Posterior cingulate gyrus (tissue), 11 donors: ENCODE data around the gene ALOX5AP.

Experiments
- DNase-seq, 10 donors: peaks; one replicate each; pipeline versions ENCODE4 v3.0.0 to v3.0.0-alpha.2; 2020 to 2021; ENCODE audit warnings: mixed read lengths in 3 of 10
- intact Hi-C: fragments of 100-400 bp; cut with DNase I; formaldehyde crosslinking; loops from one replicate; pipeline ENCODE4 v1.15.1; 2023

The ALOX5AP gene

DNA sequence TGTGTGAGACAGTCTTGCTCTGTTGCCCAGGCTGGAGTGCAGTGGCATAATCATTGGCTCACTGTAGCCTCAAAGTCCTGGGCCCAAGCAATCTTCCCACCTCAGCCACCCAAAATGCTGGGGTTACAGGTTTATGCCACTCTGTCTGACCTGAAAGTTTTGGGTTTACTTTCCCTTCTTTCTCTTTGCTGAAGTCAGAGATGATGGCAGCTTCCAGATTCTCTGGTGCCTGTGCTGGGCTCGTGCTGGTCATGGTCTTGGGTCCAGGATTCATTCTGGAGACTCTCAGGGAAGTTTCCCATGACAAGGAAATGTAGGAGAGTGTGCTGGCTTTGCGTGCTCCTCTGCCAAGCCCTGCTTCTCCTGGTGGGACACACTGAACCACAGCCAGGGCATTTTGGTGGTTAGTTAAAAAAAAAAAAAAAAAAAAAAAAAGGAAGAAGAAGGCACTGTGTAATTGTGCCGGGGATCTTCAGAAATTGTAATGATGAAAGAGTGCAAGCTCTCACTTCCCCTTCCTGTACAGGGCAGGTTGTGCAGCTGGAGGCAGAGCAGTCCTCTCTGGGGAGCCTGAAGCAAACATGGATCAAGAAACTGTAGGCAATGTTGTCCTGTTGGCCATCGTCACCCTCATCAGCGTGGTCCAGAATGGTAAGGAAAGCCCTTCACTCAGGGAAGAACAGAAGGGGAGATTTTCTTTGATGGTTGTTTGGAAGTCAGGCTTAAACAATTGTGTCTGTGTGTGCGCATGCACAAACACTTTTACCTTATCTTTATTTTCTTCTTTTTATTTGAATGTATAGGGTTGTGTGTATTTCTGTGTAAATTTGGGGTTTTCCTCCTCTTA is at the start of gene ALOX5AP:
TSS of gene ALOX5AP (plus strand) at position 519 of the 847 bp plus-strand sequence. CDS start at position 582, 63 bp downstream.
- peak in 1 of 10 donors; percentile 55 for DNase-seq
- intact Hi-C loops, result loop anchor here (5.0 kb wide), 1 partner anchor 38 kb away; no protein-coding TSS in a partner anchor

DNA sequence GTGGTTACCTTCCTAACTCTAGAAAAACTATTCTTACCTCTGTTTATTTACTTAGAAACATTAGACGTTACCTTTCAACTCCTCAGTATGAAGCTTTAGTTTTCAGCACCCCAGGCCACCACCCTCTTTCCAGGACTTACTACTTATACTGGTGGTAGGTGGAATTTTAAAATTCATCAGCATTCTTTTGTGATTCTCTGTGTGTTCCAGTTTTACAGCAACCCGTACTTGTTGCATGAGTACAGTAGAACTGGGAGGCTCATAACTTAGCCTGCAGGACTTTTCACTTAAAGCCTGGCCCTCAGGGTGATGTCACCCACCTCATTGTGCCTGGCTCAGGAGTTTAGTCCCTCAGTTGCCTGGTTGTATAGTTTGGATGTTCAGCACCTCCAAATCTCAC is 49.4 kb upstream of the ALOX5AP start:
- DNase-seq, result no peak
- intact Hi-C loops, result no loop called here

DNA sequence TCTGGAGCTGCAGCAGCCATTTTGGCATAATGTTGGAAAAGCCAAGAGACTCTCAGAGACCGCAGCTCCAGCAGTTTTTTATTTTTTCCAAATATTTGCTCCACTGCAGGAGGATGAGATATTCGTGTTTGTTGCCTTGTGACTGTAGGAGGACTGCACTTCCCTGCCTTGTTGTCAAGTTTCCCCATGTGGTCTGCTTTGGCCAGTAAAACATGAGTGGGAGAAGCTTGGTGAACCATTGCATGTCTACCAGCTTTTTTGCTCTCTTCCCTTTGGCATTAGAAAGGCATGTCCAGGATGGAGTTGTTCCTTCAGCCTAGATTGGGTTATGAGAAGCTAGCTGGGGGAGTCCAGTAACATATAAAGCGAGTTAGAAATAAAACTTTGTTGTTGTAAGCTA is 47.7 kb upstream of the ALOX5AP start:
- DNase-seq, result no peak
- intact Hi-C loops, result no loop called here

DNA sequence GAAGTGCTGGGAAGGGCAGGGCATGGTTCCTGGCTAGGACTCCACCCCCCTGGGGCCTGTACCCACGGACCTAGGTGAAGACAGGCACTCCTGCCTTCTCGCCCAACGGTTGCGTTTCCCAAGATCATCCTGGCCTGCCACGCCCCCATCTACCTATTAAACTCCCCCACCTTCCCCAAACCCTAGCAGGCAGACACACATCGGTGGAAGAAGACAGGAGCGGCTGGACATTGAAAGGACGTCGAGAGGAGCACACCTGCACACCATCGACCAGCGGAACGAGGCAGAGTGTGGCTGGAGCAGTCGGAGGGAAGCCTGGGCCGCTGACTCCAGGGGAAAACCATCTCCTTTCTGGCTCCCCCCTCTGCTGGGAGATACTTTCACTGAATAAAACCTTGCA is 45.6 kb upstream of the ALOX5AP start:
- intact Hi-C loops, result no loop called here
- no peak for DNase-seq

DNA sequence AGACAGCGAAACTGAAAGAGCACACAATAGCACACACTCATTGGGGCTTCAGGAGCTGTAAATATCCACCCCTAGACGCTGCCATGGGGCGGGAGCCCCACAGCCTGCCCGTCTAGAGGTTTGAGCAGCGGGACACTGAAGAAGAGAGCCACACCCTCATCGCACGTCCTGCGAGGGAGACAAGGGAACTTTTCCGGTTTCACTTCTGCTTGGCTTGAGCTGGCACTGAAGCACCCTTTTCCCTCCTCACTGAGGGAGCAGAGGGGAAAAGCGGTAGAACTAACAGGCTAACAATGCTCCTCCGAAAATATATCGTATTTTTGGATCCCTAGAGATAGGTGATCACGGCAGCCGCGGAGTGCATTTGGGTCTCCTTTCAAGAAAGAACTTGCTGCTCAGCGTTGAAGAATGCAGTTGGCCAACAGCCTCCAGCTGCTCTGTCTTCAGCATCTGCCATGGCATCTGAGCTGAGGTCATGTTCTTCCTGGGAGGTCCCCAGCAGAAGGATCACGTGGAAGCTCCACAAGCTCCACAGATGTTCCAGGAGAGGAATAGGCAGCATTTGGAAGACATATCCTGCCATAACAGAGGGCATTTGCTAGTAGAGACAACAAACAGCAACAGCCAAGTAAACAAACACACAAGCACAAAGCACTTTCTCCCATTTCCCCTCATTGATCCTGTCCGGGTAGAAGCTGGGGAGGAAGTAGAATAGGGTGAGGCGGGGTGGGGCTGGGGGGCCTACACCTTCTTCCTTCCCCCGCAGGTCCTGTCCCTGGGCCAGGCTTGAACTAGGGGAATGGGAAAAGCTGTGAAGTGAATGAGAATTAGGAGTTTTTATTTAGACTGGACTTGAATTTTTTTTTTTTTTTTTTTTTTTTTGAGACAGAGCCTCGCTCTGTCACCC is 44.8 kb upstream of the ALOX5AP start:
- DNase-seq, result peak in 1 of 10 donors; percentile 65
- intact Hi-C loops, result no loop called here

DNA sequence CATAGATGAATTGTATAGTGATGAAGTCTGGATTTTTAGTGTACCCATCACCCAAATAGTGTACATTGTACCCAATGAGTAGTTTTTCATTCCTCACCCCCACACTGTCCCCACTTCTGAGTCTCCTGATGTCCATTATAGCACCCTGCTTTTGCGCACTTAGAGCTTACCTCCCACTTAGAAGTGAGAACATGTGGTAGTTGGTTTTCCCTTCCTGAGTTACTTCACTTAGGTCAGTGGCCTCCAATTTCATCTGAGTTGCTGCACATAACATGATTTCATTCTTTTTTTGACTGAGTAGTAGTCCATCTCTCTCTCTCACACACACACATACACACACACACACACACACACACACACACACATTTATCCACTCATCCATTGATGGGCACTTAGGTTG is 43.2 kb upstream of the ALOX5AP start:
- intact Hi-C loops, result no loop called here
- no peak for DNase-seq

DNA sequence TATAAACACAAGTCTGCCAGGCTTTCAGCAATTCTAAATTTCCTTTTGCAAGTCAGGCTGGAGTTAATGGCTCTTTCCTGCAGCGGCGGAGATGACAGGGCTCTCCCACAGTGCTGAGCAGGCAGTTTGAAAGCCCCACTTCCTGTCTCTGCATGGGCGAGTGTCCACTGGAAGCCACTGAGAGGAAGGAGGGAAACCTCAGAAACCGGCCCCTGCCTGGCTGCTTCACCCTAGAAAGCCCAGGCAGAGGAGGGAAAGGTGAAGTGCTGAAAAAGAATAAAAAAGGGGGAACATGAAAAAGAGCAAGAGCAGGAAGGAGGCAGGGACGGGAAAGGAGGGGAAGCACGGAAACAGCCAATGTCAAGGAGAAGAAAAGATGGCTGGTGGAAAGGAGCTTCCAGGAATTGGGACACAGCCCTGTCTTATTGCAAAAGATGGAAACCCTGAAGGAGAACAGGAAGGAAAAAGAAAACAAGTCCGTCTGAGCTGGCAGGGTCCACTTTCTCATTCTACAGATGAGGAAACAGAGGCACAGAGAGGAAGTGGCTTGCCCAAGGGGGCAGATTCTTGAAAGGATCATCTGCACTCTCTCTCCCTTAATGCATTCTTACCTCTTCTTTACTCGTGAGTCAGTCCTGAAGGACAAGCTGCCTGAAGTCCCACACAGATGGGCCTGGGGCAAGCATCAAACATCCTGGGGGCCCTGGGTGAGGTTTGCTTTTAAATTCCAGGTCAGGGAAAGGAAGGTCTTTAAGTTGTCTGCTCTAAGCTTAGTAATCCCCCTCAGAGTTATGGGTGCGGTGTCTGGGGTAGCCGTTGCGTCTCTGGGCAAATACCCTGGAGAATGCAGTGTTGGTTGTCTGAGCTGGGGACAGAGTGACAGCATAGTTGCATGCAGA is 38.8 kb upstream of the ALOX5AP start:
- DNase-seq, result peak in 3 of 10 donors; percentile 18 to 87 (median 19)
- intact Hi-C loops, result loop anchor here (5.0 kb wide), 1 partner anchor 41 kb away; the partner anchor contains the start of gene ALOX5AP

DNA sequence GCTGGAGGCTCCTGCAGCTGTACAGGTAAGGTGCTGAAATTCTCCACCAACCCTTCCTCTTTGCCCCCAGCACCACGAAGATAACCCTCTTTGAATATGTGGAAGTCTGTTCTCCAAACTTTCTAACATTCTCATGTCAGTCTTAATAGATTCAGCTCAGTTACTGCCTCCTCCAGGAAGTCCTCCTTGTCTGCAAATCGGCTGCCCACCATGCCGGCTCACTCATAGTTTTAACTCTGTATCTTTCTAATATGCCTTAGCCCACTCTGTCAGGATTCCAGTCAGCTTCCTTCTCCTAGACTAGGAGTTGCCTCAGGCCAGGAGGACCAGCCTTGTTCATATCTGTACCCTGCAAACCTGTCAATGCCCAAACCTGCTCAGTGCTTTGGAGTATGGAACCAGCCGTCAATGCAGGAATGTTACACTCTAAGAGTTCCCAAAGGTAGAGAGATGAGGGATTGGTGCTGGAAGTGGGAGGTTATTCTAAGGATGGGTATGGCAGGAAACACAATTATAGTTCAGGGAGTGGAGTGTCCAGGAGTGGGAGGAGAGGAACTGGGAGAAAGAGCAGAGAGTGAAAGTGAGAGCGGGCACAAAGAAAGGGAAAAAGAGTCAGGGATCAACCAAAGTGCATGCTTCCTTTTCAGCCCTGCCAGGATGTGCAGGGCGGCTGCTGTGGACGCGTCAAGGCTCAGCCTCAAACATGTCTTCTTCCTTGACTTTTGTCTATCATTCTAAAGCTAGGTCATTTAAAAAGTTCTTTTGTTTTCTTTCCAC is 38.0 kb upstream of the ALOX5AP start:
- no peak for DNase-seq
- intact Hi-C loops, result loop anchor here (5.0 kb wide), 1 partner anchor 40 kb away; the partner anchor contains the start of gene ALOX5AP

DNA sequence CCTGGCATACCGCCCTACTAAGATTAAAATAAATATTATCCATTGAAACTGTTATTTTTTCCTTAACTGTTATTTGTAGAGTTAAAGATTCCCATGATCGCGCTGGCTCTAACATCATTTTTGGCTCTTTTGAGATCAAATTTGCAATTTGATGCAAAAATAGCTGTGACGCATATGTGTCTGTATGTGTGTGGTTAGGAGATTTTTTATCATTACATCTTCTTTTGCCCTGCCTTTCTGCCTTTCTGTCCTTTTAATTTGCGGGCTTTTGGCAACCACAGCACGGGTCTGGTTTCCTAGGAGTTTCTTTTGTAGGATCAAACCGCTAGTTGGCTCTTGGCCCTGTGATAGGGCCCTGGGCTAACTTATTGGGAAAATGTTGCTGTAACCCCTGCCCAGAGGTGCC is 37.3 kb upstream of the ALOX5AP start:
- DNase-seq, result no peak
- intact Hi-C loops, result loop anchor here (5.0 kb wide), 1 partner anchor 39 kb away; the partner anchor contains the start of gene ALOX5AP

DNA sequence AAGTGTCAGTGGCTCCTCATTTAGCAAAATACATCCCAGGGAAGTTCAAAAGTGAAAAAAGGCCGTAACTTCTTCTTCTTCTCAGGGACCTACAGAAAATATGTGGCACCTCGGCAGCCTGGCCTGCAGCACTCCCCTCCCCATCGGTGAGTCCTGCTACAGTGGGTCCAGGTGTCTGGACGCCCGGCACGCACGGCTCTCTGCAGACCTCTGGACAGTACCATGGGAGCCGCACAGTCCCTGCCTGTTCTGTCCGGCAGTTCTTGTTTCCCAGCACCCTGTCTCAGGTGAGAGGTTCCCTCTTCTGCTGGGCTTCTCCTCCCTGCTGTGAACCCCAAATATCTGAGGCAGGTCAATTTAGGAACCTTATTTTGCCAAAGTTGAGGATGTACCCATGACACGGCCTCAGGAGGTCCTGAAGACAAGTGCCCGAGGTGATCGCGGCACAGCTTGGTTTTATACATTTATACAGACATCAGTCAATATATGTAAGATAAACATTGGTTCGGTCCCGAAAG is 36.8 kb upstream of the ALOX5AP start:
- intact Hi-C loops, result loop anchor here (5.0 kb wide), 1 partner anchor 39 kb away; the partner anchor contains the start of gene ALOX5AP
- DNase-seq, result no peak

DNA sequence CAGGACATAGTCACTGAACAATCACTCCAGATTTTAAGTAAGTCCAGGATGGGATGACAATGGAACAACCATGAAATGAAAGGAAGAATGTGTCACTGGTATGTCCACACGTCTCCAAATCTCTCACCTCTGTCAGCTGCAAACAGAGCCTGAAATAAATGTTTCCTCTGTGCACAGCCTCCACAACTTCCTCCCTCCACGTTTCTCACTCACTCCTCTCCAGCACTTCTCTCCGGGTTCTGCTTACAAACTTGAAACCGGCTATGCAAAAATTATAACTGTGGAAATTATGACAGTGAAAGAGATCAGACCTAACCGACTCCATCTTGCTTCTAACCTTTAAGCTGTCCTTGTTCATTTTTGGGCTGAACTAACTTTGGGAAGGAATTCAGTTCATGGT is 35.0 kb upstream of the ALOX5AP start:
- intact Hi-C loops, result no loop called here
- DNase-seq, result no peak

DNA sequence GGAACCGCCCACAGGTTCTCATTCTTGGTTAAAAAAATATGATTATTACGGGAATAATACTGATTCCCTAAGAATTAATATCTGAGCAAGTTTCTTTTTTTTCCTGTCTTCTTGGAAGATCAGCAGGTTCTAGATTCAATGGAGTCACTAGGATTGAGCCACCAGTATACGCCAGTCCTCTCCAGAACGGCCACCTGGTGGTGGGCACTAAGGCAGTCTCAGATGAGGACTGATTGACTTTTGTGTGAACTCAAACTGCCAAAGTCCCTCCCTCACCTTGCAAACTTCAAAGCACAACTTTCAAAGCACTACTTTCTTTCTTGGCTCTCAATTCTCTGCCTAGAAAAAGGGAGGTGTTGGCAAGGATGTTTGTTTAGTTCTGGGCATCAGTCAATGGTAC is 33.3 kb upstream of the ALOX5AP start:
- DNase-seq, result no peak
- intact Hi-C loops, result no loop called here

DNA sequence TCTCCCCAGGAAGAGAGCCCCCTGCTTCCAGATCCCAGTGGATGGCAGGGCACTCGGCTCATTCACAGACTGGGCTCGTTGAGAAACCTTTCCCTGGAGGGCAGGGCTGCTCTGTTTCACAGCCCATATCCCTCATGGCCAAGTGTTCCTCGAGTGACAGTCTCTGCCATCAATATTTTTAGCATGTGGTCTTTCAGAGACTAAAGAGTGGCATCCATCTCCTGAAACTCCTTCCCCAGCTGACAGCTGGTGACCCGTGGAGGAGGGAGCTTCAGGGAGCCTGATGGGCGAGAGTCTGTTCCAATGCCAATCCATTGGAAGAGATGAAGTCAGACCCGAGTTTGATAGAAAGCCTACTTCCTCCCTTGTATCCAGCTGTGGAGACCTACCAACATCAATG is 30.7 kb upstream of the ALOX5AP start:
- intact Hi-C loops, result no loop called here

DNA sequence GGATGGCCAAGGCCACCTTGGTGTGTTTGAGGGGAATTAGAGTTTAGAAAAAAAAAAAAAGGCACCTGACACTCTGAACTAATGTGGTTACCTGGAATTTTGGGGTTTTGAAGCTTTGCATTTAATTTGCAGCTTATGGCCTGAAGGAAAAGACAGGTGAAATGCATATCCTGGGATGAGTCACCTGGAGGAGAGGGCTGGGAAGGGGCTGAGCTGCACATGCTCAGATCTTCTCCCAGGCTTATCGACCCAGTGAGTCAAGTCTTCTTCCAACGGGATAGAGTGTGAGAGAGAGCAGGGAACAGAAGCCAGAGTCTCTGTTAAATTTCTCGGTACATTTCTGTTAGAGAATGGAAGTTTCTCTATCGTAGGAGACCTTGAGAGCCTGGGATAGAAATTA is 29.7 kb upstream of the ALOX5AP start:
- intact Hi-C loops, result no loop called here
- no peak for DNase-seq

More for the DNA sequence above, 30.7 kb upstream of the ALOX5AP start:
- DNase-seq, result no peak

DNA sequence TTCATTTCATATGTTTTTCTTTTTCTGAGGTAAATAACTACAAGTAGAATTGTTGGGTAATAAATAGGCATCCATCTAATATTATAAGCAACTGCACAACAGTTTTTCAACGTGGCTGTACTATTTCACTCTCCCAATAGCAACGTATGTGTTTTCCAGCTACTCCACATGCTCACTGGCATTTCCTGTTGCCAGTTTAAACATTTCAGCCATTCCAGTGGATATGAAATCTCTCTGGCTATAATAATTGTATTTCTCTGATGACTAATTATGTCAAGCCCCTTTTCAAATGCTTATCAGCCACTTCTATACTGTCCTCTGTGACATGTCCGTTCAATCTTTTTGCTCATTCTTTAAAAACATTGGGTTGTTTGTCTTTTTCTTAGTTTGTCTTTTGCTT is 26.8 kb upstream of the ALOX5AP start:
- DNase-seq, result no peak
- intact Hi-C loops, result no loop called here

DNA sequence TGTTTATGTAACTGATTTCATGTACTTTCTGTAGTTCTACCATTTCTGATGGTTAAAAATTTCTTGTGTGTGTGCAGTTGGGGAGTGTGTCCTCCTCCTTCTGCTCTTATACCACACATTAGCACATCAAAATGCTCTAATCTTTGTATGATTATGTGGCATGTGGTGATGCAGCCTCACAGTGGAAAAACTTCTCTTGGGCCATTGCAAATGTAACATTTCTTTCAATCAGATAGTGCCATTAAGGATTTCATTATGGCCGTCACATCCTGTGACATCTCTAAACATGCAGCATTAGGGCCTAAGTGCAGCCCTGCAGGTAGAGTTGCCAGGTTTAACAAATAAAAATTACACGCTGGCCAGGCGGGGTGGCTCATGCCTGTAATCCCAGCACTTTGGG is 24.9 kb upstream of the ALOX5AP start:
- intact Hi-C loops, result no loop called here
- no peak for DNase-seq

DNA sequence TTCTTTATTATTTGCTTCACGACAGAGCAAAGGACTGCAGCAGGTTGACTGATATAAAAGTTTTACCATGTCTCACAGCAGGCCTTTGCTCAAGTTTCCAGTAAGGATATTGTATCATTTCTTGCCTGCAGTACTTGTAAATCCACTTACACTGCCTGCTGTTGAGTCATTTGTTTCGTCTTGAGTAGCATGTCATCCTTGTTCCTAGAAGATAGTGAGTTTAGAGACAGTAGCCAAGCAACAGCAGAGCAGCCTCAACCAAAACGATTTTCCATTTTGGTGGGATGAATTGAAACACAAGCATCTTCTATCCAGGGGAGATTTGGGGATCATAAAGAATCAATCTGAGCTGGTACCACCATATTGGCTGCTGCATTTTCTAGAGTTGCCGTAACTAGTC is 24.0 kb upstream of the ALOX5AP start:
- intact Hi-C loops, result no loop called here
- no peak for DNase-seq

DNA sequence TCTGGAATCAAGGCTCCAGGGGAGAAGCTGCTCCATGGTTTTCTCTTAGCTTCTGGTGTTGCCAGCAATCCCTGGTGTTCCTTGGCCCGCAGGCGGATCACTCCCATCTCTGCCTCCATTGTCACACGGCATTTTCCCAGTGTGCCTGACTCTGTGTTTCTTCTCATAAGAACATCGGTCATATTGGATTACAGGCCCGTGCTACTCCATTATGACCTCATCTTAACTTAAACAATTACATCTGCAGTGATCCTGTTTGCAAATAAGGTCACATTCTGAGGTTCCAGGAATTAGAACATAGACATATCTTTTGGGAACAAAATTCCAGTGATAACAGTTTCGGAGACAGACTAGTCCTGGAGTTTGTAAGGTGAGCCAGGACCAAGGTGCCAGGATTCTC is 23.5 kb upstream of the ALOX5AP start:
- no peak for DNase-seq
- intact Hi-C loops, result no loop called here
